ENCODE results near the gene BBX. TPM values are rescaled to one million over a fixed set of nuclear protein-coding genes. Genes with fewer than 3 reads are reported as not detected.

The BBX gene
- 10 to 100 TPM; 57.4 to 74.5 TPM for total RNA-seq

DNA sequence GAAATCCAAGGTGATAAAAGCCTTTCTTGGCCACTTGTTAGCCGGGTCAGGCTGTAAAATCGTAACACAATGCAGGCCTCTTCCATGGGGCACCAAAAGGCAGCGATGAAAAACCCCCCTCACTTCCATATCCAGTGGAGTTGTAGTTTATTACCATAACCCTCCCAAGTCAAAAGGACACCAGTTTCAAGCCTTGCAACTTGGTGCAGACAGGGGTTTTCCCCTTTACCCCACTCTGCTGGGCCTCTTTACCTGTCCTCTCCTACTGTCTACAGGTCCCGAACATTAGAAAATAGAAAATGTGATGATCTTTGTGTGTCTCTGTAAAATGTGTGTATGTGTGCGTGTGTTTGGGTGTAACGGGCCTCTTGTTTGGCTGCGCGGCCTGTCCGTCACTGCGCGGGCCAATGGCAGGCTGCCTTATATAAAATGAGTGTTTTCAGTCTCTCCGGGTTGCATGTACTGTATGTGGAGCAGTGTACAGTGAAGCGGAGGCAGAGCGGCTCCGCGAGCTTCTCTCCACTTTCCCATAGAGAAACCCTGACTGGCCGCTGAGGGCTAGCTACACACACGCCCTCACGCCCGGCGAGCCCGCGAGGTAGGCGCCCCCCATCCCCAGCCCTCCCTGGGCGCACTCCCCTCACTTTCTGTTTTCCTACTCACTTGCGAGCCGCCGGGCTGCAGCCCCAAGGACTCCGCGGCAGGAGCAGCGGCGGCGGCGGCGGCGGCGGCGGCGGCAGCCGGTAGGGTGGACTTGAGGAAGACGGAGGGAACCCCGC, at the start of gene BBX:
TSS of gene BBX (plus strand) at position 453 of the 779 bp plus-strand sequence. CDS start 187,499 bp downstream, outside the sequence.
- TF ChIP-seq, protein P1, sequence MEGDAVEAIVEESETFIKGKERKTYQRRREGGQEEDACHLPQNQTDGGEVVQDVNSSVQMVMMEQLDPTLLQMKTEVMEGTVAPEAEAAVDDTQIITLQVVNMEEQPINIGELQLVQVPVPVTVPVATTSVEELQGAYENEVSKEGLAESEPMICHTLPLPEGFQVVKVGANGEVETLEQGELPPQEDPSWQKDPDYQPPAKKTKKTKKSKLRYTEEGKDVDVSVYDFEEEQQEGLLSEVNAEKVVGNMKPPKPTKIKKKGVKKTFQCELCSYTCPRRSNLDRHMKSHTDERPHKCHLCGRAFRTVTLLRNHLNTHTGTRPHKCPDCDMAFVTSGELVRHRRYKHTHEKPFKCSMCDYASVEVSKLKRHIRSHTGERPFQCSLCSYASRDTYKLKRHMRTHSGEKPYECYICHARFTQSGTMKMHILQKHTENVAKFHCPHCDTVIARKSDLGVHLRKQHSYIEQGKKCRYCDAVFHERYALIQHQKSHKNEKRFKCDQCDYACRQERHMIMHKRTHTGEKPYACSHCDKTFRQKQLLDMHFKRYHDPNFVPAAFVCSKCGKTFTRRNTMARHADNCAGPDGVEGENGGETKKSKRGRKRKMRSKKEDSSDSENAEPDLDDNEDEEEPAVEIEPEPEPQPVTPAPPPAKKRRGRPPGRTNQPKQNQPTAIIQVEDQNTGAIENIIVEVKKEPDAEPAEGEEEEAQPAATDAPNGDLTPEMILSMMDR (IDR thresholded peaks at IDR 0.05): no peak
- DNase-seq (ENCODE audit: low spot score) (peak; percentile 66), ATAC-seq (ENCODE audit: insufficient number of reproducible peaks, low FRiP score, low read depth) (peak; percentile 97)
- Histone ChIP-seq H3K4me3 (peak within 1 kb of the TSS; percentile 95), H3K9me3 (no peaks in the 10 kb centered on the region), H3K36me3 (no peaks in the 10 kb centered on the region), H3K4me1 (ENCODE audit: control insufficient read depth in 1 of 2, low read depth in 2 of 2) (peaks cover 11 to 15% of the 10 kb centered on the region in 2 donors), H3K27ac (peak within 1 kb of the TSS; percentile 87 to 94), H3K27me3 (replicated peaks; ENCODE audit: insufficient read depth) (no peaks in the 10 kb centered on the region)

DNA sequence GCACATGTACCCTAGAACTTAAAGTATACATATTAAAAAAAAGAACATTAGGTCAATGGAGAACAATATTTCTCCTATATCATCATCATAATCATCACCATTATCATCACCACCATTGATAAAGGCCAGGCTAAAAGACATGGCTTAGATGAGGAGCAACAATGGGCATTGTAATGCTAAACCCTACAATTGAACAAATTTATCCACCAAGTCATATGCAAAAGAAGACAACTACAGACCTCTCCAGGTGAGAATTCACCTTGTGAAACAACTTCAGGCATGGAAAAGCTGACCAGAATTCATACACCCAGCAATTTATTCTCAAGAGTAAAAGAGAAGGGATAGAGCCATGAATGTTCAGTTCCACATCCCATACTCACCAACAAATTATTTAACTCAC, 46.3 kb upstream of the BBX start:
- DNase-seq (ENCODE audit: low spot score) (no peak), ATAC-seq (ENCODE audit: insufficient number of reproducible peaks, low FRiP score, low read depth) (no peak)
- TF ChIP-seq, protein P1 (IDR thresholded peaks at IDR 0.05): no peak
- H3K36me3 ChIP-seq: no peaks in the 10 kb centered on the region
- H3K27ac ChIP-seq: no peak overlapping the region
- no peaks in the 10 kb centered on the region for H3K9me3 ChIP-seq
- no peaks in the 10 kb centered on the region for H3K4me1 ChIP-seq (ENCODE audit: control insufficient read depth in 1 of 2, low read depth in 2 of 2)
- no peak overlapping the region for H3K4me3 ChIP-seq
- no peaks in the 10 kb centered on the region for H3K27me3 ChIP-seq (replicated peaks; ENCODE audit: insufficient read depth)

DNA sequence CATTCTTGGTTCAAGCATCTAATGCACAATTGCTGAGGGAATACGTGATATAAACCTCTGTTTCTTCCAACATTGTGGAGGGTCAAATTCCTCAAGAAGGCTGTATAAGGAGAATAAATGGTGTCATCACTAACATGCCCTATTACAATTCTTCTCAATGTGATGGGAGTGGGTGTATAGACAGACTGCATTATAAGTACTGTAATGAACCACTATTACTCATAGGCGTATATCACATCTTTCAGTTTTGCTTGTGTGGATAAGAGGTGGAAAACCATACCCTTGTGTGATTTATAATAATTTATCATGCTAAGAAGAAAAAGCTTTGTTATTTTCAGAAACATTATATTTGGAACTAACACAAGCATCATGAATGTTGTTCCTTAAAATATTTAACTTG, 35.3 kb upstream of the BBX start:
- TF ChIP-seq, protein P1 (IDR thresholded peaks at IDR 0.05): no peak
- no peak for DNase-seq (ENCODE audit: low spot score)

DNA sequence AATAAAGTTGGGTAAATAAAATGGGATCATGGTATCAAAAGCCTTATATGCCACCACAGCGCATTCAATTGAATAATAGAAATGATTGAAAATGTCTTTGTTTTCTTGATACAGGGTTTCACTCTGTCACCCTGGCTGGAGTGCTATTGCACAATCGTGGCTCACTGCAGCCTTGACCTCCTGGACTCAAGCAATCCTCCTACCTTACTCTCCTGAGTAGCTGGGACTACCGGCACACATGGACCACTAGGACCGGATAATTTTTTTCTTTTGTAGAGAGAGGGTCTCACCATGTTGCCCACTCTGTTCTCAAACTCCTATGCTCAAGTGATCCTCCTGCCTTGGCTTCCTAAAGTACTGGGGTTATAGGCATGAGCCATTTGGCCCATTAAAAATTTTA, 33.8 kb upstream of the BBX start:
- TF ChIP-seq, protein P1 (IDR thresholded peaks at IDR 0.05): no peak
- no peak for DNase-seq (ENCODE audit: low spot score)
- no peak overlapping the region for H3K4me3 ChIP-seq
- H3K36me3 ChIP-seq: no peaks in the 10 kb centered on the region
- no peaks in the 10 kb centered on the region for H3K9me3 ChIP-seq
- ATAC-seq (ENCODE audit: insufficient number of reproducible peaks, low FRiP score, low read depth): no peak
- H3K4me1 ChIP-seq (ENCODE audit: control insufficient read depth in 1 of 2, low read depth in 2 of 2): no peaks in the 10 kb centered on the region
- no peak overlapping the region for H3K27ac ChIP-seq
- H3K27me3 ChIP-seq (replicated peaks; ENCODE audit: insufficient read depth): no peaks in the 10 kb centered on the region

More for the DNA sequence above, 35.3 kb upstream of the BBX start:
- Histone ChIP-seq H3K4me1 (ENCODE audit: control insufficient read depth in 1 of 2, low read depth in 2 of 2) (no peaks in the 10 kb centered on the region), H3K36me3 (no peaks in the 10 kb centered on the region), H3K27me3 (replicated peaks; ENCODE audit: insufficient read depth) (no peaks in the 10 kb centered on the region), H3K4me3 (no peak overlapping the region), H3K27ac (no peak overlapping the region), H3K9me3 (no peaks in the 10 kb centered on the region)
- no peak for ATAC-seq (ENCODE audit: insufficient number of reproducible peaks, low FRiP score, low read depth)

DNA sequence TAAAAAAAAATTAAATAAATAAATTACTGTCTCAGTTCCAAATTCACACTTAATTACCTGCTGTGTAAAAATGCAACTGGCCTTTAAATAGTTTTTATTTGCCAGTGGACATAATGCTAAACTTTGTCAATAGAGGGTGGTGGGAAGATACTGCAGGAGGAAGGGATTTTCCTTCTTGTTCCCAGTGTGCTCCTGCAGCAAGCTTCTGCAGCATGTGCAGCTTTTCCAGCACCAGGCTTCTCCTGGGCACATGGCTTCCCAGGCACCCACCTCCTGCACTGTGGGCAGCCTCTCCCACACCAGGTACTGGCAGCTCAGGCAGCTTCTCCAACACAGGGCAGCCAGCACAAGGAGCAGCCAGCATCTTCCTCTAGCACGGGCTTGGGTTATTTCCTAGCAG, 29.6 kb upstream of the BBX start:
- H3K4me3 ChIP-seq: no peak overlapping the region
- DNase-seq (ENCODE audit: low spot score) (no peak), ATAC-seq (ENCODE audit: insufficient number of reproducible peaks, low FRiP score, low read depth) (no peak)
- TF ChIP-seq, protein P1 (IDR thresholded peaks at IDR 0.05): no peak
- H3K9me3 ChIP-seq: no peaks in the 10 kb centered on the region
- H3K27me3 ChIP-seq (replicated peaks; ENCODE audit: insufficient read depth): no peaks in the 10 kb centered on the region
- no peaks in the 10 kb centered on the region for H3K36me3 ChIP-seq
- peaks cover 0 to 5% of the 10 kb centered on the region in 2 donors for H3K4me1 ChIP-seq (ENCODE audit: control insufficient read depth in 1 of 2, low read depth in 2 of 2)
- H3K27ac ChIP-seq: no peak overlapping the region

Data from thoracic aorta (tissue), 2 donors.